ENCODE data around the gene NARS2. TPM values are rescaled to one million over a fixed set of nuclear protein-coding genes. Genes with fewer than 3 reads are reported as not detected.
"Not testable (repeated sequence)": the region's sequence is repeated elsewhere in the genome, so short reads cannot be mapped to it uniquely, and the experiment has no call there.

Gene NARS2
- total RNA-seq, 1 donor from 2014 or later, result 28.2 TPM

GRCh38 chr11:78526497-78527146 lies 48.0 kb downstream of the NARS2 start:
- DNase-seq (ENCODE audit: low read depth, low spot score), result no peak
- no peaks in the 10 kb centered on the region for H3K4me1 Mint-ChIP-seq
- TF ChIP-seq, protein P1, sequence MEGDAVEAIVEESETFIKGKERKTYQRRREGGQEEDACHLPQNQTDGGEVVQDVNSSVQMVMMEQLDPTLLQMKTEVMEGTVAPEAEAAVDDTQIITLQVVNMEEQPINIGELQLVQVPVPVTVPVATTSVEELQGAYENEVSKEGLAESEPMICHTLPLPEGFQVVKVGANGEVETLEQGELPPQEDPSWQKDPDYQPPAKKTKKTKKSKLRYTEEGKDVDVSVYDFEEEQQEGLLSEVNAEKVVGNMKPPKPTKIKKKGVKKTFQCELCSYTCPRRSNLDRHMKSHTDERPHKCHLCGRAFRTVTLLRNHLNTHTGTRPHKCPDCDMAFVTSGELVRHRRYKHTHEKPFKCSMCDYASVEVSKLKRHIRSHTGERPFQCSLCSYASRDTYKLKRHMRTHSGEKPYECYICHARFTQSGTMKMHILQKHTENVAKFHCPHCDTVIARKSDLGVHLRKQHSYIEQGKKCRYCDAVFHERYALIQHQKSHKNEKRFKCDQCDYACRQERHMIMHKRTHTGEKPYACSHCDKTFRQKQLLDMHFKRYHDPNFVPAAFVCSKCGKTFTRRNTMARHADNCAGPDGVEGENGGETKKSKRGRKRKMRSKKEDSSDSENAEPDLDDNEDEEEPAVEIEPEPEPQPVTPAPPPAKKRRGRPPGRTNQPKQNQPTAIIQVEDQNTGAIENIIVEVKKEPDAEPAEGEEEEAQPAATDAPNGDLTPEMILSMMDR (conservative IDR thresholded peaks at IDR 0.05), result no peak
- peaks cover 8% of the 10 kb centered on the region for H3K9me3 Mint-ChIP-seq
- no peaks in the 10 kb centered on the region for H3K27me3 Mint-ChIP-seq (ENCODE audit: low read depth)
- H3K27ac Mint-ChIP-seq (ENCODE audit: unreplicated experiment), result no peak overlapping the region
- no peak overlapping the region for H3K4me3 Mint-ChIP-seq
- H3K36me3 Mint-ChIP-seq (ENCODE audit: low read depth), result peaks cover 19% of the 10 kb centered on the region

DNA sequence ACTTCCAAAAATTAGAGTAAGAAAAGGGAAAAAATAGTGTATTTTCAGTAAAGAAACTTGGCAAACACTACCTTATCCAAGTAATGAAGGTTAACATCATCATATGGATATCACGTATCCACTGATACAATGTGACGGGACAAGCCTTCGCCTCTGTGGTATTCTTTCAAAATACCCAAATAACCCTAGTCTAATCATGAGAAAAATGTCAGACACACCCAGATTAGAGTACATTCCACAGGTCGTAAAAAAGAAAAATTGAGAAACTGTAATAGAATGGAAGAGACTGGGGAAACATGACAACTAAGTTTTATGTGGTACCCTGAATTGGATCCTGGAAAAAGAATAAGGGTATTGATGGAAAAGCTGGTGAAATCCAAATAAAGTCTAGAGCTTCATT lies 48.9 kb downstream of the NARS2 start:
- Mint-ChIP-seq H3K4me3 (no peak overlapping the region), H3K36me3 (ENCODE audit: low read depth) (peaks cover 19% of the 10 kb centered on the region), H3K4me1 (no peaks in the 10 kb centered on the region), H3K27me3 (ENCODE audit: low read depth) (no peaks in the 10 kb centered on the region), H3K9me3 (peaks cover 8% of the 10 kb centered on the region), H3K27ac (ENCODE audit: unreplicated experiment) (no peak overlapping the region)
- TF ChIP-seq, protein P1 (conservative IDR thresholded peaks at IDR 0.05), result no peak
- no peak for DNase-seq (ENCODE audit: low read depth, low spot score)

GRCh38 chr11:78520230-78520629 lies 54.4 kb downstream of the NARS2 start:
- Mint-ChIP-seq H3K4me1 (no peaks in the 10 kb centered on the region), H3K27me3 (ENCODE audit: low read depth) (no peaks in the 10 kb centered on the region), H3K36me3 (ENCODE audit: low read depth) (peaks cover 28% of the 10 kb centered on the region), H3K4me3 (no peak overlapping the region), H3K27ac (ENCODE audit: unreplicated experiment) (no peak overlapping the region), H3K9me3 (peaks cover 6% of the 10 kb centered on the region)
- no peak for DNase-seq (ENCODE audit: low read depth, low spot score)
- TF ChIP-seq, protein P1 (conservative IDR thresholded peaks at IDR 0.05), result no peak

GRCh38 chr11:78516281-78516680 lies 58.4 kb downstream of the NARS2 start:
- TF ChIP-seq, protein P1 (conservative IDR thresholded peaks at IDR 0.05), result no peak
- H3K9me3 Mint-ChIP-seq, result peaks cover 2% of the 10 kb centered on the region
- no peak overlapping the region for H3K27ac Mint-ChIP-seq (ENCODE audit: unreplicated experiment)
- H3K4me1 Mint-ChIP-seq, result no peaks in the 10 kb centered on the region
- peaks cover 21% of the 10 kb centered on the region for H3K36me3 Mint-ChIP-seq (ENCODE audit: low read depth)
- no peaks in the 10 kb centered on the region for H3K27me3 Mint-ChIP-seq (ENCODE audit: low read depth)
- no peak for DNase-seq (ENCODE audit: low read depth, low spot score)
- no peak overlapping the region for H3K4me3 Mint-ChIP-seq

DNA sequence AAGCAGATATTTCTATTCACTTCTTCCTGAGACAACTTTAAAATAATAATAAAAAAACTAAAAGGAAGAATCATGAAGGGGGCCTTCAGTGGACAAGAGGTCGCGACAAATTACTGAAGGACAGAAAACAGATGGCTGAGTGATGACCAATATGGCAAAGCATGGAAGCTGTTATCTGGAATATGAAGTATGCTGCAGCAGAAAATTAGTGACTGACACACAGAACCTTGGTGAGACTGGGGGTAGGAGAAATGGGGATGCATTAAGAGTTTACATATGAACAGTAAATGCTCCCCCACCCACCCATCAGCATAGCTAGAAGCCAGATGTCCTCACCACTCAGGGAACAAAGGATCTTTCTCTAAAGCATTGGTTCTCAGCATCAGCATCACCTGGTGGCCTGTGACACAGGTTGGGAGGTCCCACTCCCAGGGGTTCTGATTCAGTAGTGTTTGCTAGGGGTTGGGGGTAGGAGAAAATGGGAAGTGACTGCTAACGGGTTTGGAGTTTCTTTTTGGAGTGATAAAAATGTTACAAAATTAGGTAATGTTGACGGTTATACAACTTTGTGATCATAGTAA lies 59.7 kb downstream of the NARS2 start:
- H3K9me3 Mint-ChIP-seq, result peaks cover 8% of the 10 kb centered on the region
- peak overlapping the region; percentile 94 for H3K27ac Mint-ChIP-seq (ENCODE audit: unreplicated experiment)
- H3K4me3 Mint-ChIP-seq, result no peak overlapping the region
- DNase-seq (ENCODE audit: low read depth, low spot score), result no peak
- H3K4me1 Mint-ChIP-seq, result no peaks in the 10 kb centered on the region
- no peaks in the 10 kb centered on the region for H3K27me3 Mint-ChIP-seq (ENCODE audit: low read depth)
- TF ChIP-seq, protein P1 (conservative IDR thresholded peaks at IDR 0.05), result no peak
- peaks cover 26% of the 10 kb centered on the region for H3K36me3 Mint-ChIP-seq (ENCODE audit: low read depth)

DNA sequence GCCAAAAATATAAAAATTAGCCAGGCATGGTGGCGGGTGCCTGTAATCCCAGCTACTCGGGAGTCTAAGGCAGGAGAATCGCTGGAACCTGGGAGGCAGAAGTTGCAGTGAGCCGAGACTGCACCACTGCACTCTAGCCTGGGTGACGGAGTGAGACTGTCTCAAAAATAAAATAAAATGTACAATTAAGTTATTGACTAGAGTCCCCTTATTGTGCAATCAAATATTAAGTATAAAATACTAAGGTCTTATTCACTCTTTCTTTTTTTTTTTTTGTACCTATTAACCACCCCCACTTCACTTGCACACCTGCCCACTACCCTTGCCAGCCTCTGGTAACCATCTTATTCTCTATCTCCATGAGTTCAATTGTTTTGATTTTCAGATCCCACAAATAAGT lies 61.6 kb downstream of the NARS2 start:
- not testable (repeated sequence) for H3K27ac Mint-ChIP-seq (ENCODE audit: unreplicated experiment); H3K4me3 Mint-ChIP-seq; H3K9me3 Mint-ChIP-seq; DNase-seq (ENCODE audit: low read depth, low spot score); H3K27me3 Mint-ChIP-seq (ENCODE audit: low read depth); H3K4me1 Mint-ChIP-seq
- peaks cover 32% of the 10 kb centered on the region for H3K36me3 Mint-ChIP-seq (ENCODE audit: low read depth)
